ENCODE data around the gene AKR7A3. TPM values are rescaled to one million over a fixed set of nuclear protein-coding genes. Genes with fewer than 3 reads are reported as not detected.

Gene AKR7A3
- total and polyA plus RNA-seq, 9 of the 15 experiments (the other 6 are each of a cell fraction or from before 2014, with no cell fraction given) = 0.04 to 1.5 (median 0.44) TPM; not detected in 1

DNA sequence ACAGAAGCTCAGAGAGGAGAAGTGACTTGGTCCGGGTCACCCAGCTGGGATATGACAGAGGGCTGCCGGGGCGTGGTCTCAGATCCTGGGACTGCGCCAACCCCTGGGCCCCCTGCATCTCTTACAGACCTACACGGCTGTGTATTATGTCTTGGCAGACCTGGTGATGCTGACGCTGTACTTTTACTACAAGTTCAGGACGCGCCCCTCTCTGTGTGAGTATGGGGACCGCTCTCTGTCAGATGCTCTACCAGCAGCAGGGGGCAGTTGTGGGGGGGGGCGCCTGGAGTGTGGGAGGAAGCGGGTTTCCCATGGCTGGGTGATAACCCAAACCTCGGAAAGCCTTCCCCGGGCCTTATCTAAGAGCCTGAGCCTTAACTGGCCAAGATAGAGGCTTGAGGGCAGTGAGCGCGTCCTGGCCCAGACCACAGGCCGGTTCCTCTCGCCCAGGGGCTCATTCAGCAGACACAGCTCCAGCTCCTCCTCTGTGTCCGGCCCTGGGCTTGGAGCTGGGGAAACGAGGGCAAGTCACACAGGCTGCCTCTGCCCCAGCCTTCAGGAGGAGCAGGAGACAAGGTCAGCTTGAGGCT lies 36.9 kb upstream of the AKR7A3 start:
- peak; percentile 89 for FAIRE-seq
- ATAC-seq = peak; percentile 86
- peak overlapping the region; percentile 82 for H3K27ac ChIP-seq (ENCODE audit: extremely low read depth, low read depth, low read length)
- 4% methylated on average over 18 of the region's 19 CpGs for WGBS (ENCODE audit: insufficient coverage, low coverage, missing lambda C conversion rate)
- peaks cover 62% of the 10 kb centered on the region; the same call in 2 of the 3 replicates for H3K36me3 ChIP-seq (ENCODE audit: control insufficient read depth, insufficient read depth, low read length)
- no peak overlapping the region for H3K4me3 ChIP-seq
- ChIA-PET CTCF (ENCODE audit: low intra/inter-chr PET ratio) (no interaction called here), POLR2A (interaction anchor here (0.5 to 1.8 kb wide), 5 partner anchors 9 to 1228 kb away, joined by 3 to 10 read pairs (median 5); no protein-coding TSS in a partner anchor)
- in situ Hi-C loops (cut with MboI) (no loop called here), intact Hi-C loops (cut with micrococcal nuclease) (no loop called here)
- H3K4me2 ChIP-seq (ENCODE audit: insufficient read depth, low read length) = peak overlapping the region; percentile 58
- H3K4me1 ChIP-seq (replicated peaks in 1 of 2; ENCODE audit: control insufficient read depth in 2 of 2, insufficient read depth in 2 of 2, low read length in 2 of 2) = peaks cover 16 to 41% of the 10 kb centered on the region in 2 experiments
- H4K20me1 ChIP-seq (replicated peaks; ENCODE audit: control insufficient read depth, insufficient read depth, low read length) = peaks cover 30% of the 10 kb centered on the region
- H3K9me3 ChIP-seq (replicated peaks; ENCODE audit: control insufficient read depth, insufficient read depth, low read depth, low read length) = no peaks in the 10 kb centered on the region
- BruUV-seq (replicated peaks) = no TSS peak
- H3K27me3 ChIP-seq (ENCODE audit: control insufficient read depth in 2 of 2, insufficient read depth in 2 of 2, low read length in 2 of 2) = no peaks in the 10 kb centered on the region
- H3K9ac ChIP-seq (ENCODE audit: insufficient read depth in 1 of 2, low read depth in 2 of 2, low read length in 2 of 2) = peak overlapping the region; percentile 46 to 88
- no peak overlapping the region for H2AFZ ChIP-seq (ENCODE audit: low read depth, low read length)
- H3K79me2 ChIP-seq (ENCODE audit: control insufficient read depth, insufficient read depth, low read length) = no peaks in the 10 kb centered on the region
- peaks cover 20% of the 10 kb centered on the region for H3K9me1 ChIP-seq (ENCODE audit: control insufficient read depth, insufficient read depth, low read length)
- peak; percentile 78 to 91 (median 84) for DNase-seq (ENCODE audit: extremely low read depth in 1 of 4, low spot score in 3 of 4)
- TF ChIP-seq U2AF2 (optimal IDR thresholded peaks at IDR 0.05; ENCODE audit: low read depth, low read length) (no peak), ZNF75A (CRISPR knock-in tag; IDR thresholded peaks at IDR 0.05) (no peak), ATF2 (CRISPR knock-in tag; IDR thresholded peaks at IDR 0.05) (no peak), ZNF740 (CRISPR knock-in tag; IDR thresholded peaks at IDR 0.05) (peak; percentile 97), ZNF740 (tag; IDR thresholded peaks at IDR 0.05) (peak in 1 of 2 experiments; percentile 77; a peak in 2 of 4 replicates), E2F3 (CRISPR knock-in tag; IDR thresholded peaks at IDR 0.05) (no peak), CBX1 (IDR thresholded peaks at IDR 0.05; ENCODE audit: low read depth) (no peak), TRIM28 (IDR thresholded peaks at IDR 0.05) (no peak), ARID3B (CRISPR knock-in tag; IDR thresholded peaks at IDR 0.05; ENCODE audit: borderline replicate concordance) (no peak), SNIP1 (IDR thresholded peaks at IDR 0.05; ENCODE audit: low read depth) (no peak), SMAD4 (CRISPR knock-in tag; conservative IDR thresholded peaks at IDR 0.05) (peak; percentile 88), IRF9 (tag; IDR thresholded peaks at IDR 0.05) (no peak), SREBF2 (CRISPR knock-in tag; IDR thresholded peaks at IDR 0.05) (no peak), NRF1 (conservative IDR thresholded peaks at IDR 0.05 in 1 of 2, IDR thresholded peaks at IDR 0.05 in 1 of 2) (no peak)
- TF ChIP-seq, protein P1, sequence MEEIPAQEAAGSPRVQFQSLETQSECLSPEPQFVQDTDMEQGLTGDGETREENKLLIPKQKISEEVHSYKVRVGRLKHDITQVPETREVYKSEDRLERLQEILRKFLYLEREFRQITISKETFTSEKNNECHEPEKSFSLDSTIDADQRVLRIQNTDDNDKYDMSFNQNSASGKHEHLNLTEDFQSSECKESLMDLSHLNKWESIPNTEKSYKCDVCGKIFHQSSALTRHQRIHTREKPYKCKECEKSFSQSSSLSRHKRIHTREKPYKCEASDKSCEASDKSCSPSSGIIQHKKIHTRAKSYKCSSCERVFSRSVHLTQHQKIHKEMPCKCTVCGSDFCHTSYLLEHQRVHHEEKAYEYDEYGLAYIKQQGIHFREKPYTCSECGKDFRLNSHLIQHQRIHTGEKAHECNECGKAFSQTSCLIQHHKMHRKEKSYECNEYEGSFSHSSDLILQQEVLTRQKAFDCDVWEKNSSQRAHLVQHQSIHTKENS (CRISPR knock-in tag; IDR thresholded peaks at IDR 0.05) = no peak
- TF ChIP-seq, protein P2, sequence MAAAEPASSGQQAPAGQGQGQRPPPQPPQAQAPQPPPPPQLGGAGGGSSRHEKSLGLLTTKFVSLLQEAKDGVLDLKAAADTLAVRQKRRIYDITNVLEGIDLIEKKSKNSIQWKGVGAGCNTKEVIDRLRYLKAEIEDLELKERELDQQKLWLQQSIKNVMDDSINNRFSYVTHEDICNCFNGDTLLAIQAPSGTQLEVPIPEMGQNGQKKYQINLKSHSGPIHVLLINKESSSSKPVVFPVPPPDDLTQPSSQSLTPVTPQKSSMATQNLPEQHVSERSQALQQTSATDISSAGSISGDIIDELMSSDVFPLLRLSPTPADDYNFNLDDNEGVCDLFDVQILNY (CRISPR knock-in tag; IDR thresholded peaks at IDR 0.05) = no peak

Data from K562 (cell line).